Ishikawa (cell line): ENCODE measurements around the gene ERAL1.

Source experiments
- CEBPB ChIP-seq: IDR thresholded peaks from 2 replicates; pipeline ENCODE4 v1.6.1; 2012
- CREB1 ChIP-seq: IDR thresholded peaks from 2 replicates; pipeline ENCODE4 v1.6.1; 2012; ENCODE audit warnings: low read depth
- EGR1 ChIP-seq: IDR thresholded peaks from 2 replicates; pipeline ENCODE4 v1.6.1; 2012
- EP300 ChIP-seq: IDR thresholded peaks from 2 replicates; pipeline ENCODE4 v1.6.1; 2012; ENCODE audit warnings: borderline replicate concordance
- FOXM1 ChIP-seq: IDR thresholded peaks from 2 replicates; pipeline ENCODE4 v1.6.1; 2012; ENCODE audit warnings: low read depth, borderline replicate concordance
- MAX ChIP-seq: IDR thresholded peaks from 2 replicates; pipeline ENCODE4 v1.6.1; 2012
- NFIC ChIP-seq: IDR thresholded peaks from 2 replicates; pipeline ENCODE4 v1.6.1; 2012
- RAD21 ChIP-seq: IDR thresholded peaks from 2 replicates; pipeline ENCODE4 v1.6.1; 2012; ENCODE audit warnings: low read depth
- REST ChIP-seq: IDR thresholded peaks from 2 replicates; pipeline ENCODE4 v1.6.1; 2012; ENCODE audit warnings: low read depth, mild to moderate bottlenecking
- TAF1 ChIP-seq: IDR thresholded peaks from 2 replicates; pipeline ENCODE4 v1.6.1; 2012; ENCODE audit warnings: low read depth, mild to moderate bottlenecking
- TCF12 ChIP-seq: IDR thresholded peaks from 2 replicates; pipeline ENCODE4 v1.6.1; 2012; ENCODE audit warnings: low read depth
- TEAD4 ChIP-seq: IDR thresholded peaks from 2 replicates; pipeline ENCODE4 v1.6.1; 2012
- USF1 ChIP-seq: IDR thresholded peaks from 2 replicates; pipeline ENCODE4 v1.6.1; 2012
- YY1 ChIP-seq: IDR thresholded peaks from 2 replicates; pipeline ENCODE4 v1.6.1; 2012; ENCODE audit warnings: low read depth
- ZBTB7A ChIP-seq: IDR thresholded peaks from 2 replicates; pipeline ENCODE4 v1.6.1; 2012; ENCODE audit warnings: low read depth

The ERAL1 gene

DNA sequence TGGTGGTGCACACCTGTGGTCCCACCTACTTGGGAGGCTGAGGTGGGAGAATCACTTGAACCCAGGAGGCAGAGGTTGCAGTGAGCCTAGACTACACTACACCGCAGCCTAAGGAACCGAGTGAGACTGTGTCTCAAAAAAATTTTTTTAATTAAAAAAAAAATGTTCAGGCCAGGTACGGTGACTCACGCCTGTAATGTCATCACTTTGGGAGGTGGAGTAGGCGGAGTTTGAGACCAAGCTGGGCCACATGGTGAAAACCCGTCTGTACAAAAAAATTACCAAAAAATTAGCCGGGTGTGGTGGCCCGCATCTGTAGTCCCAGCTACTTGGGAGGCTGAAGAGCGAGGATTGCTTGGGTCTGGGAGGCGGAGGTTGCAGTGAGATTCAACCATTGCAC is 8.6 kb upstream of the ERAL1 start:
- TF ChIP-seq ZBTB7A: no peak
- TF ChIP-seq TCF12: no peak
- TF ChIP-seq EGR1: no peak
- no peak for TF ChIP-seq CREB1
- no peak for TF ChIP-seq MAX
- no peak for TF ChIP-seq YY1
- no peak for TF ChIP-seq EP300
- TF ChIP-seq USF1: no peak
- TF ChIP-seq TEAD4: no peak
- TF ChIP-seq REST: no peak
- no peak for TF ChIP-seq CEBPB
- no peak for TF ChIP-seq RAD21
- TF ChIP-seq TAF1: no peak

- TF ChIP-seq RAD21: peak; percentile 26; the same call in 1 of the 2 replicates
Observed at GRCh38 chr17:28848667-28849066, 6.1 kb upstream of the ERAL1 start.

DNA sequence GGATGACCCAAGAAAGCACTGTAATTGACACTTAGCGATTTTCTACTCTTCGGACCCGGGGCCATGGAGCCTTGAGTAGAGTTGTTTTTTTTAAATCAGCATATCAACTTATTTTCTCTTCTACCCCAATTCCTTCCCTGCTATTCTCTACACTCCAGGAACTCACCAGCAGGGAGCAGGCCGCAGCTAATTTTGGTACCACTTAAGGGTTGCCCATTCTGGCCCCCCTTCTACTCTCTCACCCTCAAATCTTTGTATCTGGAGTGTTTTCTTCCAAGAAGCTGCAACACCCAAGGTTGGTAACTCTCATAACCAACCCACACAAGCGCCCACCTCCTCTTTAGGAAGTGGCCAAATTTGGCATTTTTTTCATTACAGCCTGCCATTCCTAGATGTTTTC is 5.5 kb upstream of the ERAL1 start:
- TF ChIP-seq USF1: no peak
- TF ChIP-seq TAF1: no peak
- TF ChIP-seq YY1: no peak
- no peak for TF ChIP-seq EP300
- no peak for TF ChIP-seq NFIC
- no peak for TF ChIP-seq FOXM1
- no peak for TF ChIP-seq RAD21
- TF ChIP-seq CREB1: no peak
- no peak for TF ChIP-seq REST
- TF ChIP-seq ZBTB7A: no peak
- TF ChIP-seq TEAD4: no peak
- no peak for TF ChIP-seq MAX
- no peak for TF ChIP-seq CEBPB
- no peak for TF ChIP-seq EGR1
- TF ChIP-seq TCF12: no peak

DNA sequence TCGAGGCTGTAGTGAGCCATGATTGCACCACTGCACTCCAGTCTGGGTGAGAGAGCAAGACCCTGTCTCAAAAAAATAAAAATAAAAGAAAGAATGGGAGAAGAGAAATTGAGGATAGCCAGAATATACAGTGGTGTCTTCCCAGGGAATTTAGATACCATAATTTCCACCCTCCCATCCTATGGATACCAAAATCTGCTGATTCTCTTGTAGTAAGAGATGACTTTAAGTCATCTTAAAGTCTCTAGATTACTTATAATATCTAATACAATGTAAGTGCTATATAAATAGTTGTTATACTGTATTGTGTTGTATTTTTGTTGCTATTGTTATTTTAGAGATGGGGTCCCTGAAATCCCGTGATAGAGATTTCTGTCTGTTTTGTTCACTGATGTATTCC is 1.5 kb upstream of the ERAL1 start:
- TF ChIP-seq USF1 (no peak), REST (no peak), FOXM1 (no peak), CREB1 (no peak), EP300 (no peak), TEAD4 (no peak), TCF12 (no peak), ZBTB7A (no peak)

GRCh38 chr17:28855336-28855679 is 492 bp downstream of the ERAL1 start:
- TF ChIP-seq USF1 (no peak), TCF12 (no peak), CREB1 (no peak), NFIC (no peak), EP300 (no peak), REST (no peak), YY1 (no peak), TEAD4 (no peak), RAD21 (no peak), CEBPB (no peak), FOXM1 (no peak), ZBTB7A (no peak), MAX (no peak), EGR1 (no peak)
